SH-SY5Y (cell line): ENCODE data around the gene DENND6B.

ENCODE experiments used
- GATA2 ChIP-seq: IDR thresholded peaks from 2 replicates; pipeline ENCODE4 v1.6.1; 2011; ENCODE audit warnings: mild to moderate bottlenecking, low read depth, low read length
- GATA3 ChIP-seq: IDR thresholded peaks from 2 replicates; pipeline ENCODE4 v1.6.1; 2011; ENCODE audit warnings: low read depth, mild to moderate bottlenecking, low read length, moderate library complexity

DNA sequence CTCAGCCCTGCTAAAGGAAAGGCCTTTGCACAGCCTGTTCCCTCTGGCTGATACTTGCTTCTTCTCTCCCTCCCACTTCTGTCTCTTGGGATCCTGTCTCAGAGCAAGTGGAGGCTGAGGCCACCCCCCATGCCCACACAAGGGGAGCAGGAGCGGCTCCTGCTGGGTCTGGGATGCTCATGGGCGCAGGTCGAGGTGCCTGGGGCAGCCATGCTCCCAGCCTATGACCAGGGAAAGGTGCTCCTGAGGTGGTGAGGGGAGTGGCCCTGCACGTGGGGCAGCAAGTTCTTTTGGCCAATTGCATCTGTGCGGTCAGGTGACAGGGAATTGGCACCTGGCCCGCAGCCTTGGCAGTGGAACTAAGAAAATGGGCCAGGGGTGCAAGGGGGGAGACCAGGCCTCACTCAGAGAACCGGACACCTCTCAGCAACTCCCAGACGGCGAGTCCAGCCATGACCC is 58.1 kb downstream of the DENND6B start:
- TF ChIP-seq GATA3 (no peak), GATA2 (no peak)
